EL (cell line): ENCODE measurements around the gene TNIP1.

Source experiments
- DNase-seq: peaks from one replicate; pipeline ENCODE4 v3.0.0-alpha.2; 2016

Gene TNIP1

DNA sequence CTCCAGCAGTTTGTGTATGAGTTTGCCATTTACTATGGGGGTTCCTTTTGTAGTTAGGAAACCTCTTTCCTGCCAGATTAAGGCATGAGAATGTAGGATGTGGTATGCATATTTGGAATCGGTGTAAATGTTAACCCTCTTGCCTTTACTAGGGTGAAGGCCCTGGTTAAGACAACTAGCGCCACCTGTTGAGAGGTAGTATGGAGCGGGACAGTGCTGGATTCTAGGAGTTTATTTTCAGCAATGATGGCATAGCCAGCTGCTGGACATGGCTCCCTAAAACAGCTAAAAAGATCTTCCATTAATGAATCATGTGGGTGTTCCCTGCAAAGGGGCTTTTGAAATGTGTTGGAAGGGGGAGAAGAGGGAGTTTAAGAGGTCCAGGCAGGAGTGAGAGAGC lies 91.1 kb downstream of the TNIP1 start:
- no peak for DNase-seq

- DNase-seq = no peak
Measured at GRCh38 chr5:150987746-150988145, 93.1 kb downstream of the TNIP1 start.
